ENCODE measurements around the gene PAK5.

The PAK5 gene

DNA sequence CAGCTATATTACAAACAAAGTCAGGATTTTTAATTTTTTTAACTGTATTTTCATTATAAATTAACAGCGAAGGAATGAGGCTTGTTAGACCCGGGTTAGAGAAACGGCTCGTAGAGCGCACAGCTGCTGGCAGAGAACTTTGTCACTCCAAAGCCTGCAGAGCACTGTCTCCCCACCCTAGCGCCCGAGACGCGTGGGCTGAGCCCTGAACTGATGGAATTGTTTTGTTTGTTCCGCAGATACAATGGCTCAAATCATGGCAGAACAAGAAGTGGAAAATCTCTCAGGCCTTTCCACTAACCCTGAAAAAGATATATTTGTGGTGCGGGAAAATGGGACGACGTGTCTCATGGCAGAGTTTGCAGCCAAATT is 323.7 kb downstream of the PAK5 start:
- DNase-seq (ENCODE audit: extremely low read depth, low read depth): no peak
- TF ChIP-seq, protein P1, sequence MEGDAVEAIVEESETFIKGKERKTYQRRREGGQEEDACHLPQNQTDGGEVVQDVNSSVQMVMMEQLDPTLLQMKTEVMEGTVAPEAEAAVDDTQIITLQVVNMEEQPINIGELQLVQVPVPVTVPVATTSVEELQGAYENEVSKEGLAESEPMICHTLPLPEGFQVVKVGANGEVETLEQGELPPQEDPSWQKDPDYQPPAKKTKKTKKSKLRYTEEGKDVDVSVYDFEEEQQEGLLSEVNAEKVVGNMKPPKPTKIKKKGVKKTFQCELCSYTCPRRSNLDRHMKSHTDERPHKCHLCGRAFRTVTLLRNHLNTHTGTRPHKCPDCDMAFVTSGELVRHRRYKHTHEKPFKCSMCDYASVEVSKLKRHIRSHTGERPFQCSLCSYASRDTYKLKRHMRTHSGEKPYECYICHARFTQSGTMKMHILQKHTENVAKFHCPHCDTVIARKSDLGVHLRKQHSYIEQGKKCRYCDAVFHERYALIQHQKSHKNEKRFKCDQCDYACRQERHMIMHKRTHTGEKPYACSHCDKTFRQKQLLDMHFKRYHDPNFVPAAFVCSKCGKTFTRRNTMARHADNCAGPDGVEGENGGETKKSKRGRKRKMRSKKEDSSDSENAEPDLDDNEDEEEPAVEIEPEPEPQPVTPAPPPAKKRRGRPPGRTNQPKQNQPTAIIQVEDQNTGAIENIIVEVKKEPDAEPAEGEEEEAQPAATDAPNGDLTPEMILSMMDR (IDR thresholded peaks at IDR 0.05; ENCODE audit: low read depth, low read length): no peak

DNA sequence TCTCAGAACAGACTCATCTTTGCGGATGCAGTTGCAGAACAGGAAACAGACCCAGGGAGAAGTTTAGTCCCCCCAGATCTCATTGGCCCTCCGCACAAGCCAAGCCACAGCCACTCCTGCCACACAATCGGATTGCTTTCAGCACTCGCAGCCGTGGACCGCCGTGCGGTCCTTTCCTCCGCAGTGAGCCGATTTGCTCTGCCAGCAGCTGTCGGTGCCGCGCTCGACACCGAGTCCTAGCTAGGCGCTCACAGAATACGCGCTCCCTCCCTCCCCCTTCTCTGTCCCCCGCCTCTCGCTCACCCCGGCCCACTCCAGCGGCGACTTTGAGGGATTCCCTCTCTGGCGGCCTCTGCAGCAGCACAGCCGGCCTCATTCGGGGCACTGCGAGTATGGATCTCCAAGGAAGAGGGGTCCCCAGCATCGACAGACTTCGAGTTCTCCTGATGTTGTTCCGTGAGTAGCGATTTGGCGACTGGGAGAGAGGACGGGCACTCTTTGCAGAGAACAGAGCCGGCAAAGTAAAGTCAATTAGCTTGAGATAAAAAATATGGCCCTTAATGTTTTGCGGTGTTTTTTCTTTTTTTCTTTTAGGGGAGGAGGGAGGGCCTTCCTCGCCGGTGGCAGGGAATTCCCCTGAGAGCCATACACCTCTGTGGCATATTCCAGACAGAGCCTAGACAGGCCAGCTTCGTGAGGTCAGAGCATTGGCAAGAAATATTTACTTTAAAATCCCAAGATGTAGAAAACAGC is 324.2 kb downstream of the PAK5 start, which contains the start of gene LAMP5:
Gene LAMP5 (plus strand): TSS at position 130 of the 753 bp plus-strand sequence. CDS start 263 bp downstream, at position 393.
- TF ChIP-seq, protein P1 (IDR thresholded peaks at IDR 0.05; ENCODE audit: low read depth, low read length): no peak

DNA sequence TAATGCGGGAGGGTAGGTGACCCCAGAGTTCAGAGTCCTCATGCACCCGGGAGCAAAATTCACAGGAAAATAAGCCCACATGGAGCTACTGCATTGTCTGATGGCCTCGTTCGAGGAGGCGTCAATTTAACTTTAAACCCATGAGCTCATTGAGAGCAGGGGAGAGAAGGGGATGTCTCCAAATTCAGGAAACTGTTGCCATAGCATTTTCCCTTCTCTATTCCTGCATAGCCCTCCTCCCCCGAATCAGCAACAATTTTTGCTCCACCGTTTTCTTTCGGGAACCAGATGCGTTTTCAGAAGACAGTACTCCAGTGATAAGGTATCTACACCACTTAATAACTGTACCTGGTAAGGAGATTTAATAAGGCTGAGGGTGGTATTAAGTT is 324.8 kb downstream of the PAK5 start:
- no peak for DNase-seq (ENCODE audit: extremely low read depth, low read depth)
- TF ChIP-seq, protein P1 (IDR thresholded peaks at IDR 0.05; ENCODE audit: low read depth, low read length): no peak

More for the DNA sequence above, 324.2 kb downstream of the PAK5 start, which contains the start of gene LAMP5:
- DNase-seq (ENCODE audit: extremely low read depth, low read depth): no peak

DNA sequence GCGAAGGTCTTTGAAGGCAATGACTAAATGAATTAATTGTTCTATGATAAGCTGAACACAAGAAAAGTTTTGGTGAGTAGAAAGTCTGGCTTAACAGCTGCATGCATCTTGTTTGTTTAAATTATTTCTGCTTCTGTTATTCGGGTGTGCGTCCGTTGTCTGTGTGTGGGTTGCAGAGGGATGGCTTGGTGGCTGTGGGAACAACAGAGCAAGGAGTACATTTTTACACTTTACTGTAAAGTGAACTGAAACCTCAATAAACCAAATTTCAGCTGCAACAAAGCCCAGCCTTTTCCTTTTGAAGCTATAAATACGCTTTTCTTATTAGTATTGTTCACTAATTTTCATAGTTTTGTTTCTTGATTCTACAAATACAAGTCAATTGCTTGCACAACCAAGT is 328.0 kb downstream of the PAK5 start:
- TF ChIP-seq, protein P1 (IDR thresholded peaks at IDR 0.05; ENCODE audit: low read depth, low read length): no peak
- DNase-seq (ENCODE audit: extremely low read depth, low read depth): no peak

DNA sequence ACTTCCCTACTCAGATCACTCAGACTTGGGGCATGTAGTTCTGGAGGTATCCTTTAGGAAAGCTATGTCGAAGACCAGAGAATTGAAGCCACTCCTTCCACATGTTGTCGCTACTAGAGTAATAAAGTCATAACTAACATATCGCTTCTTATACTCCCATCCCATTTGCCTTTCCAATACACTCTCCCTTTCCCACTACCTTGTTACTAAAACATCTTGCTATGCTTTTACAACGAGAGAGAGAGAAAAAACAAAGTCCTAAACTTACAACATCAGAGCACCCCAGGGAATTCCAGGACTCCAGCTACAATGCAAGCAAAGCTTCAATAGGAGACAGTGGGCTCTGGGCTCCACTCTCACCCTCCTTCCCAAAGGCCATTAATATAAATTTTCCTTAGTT is 329.6 kb downstream of the PAK5 start:
- TF ChIP-seq, protein P1 (IDR thresholded peaks at IDR 0.05; ENCODE audit: low read depth, low read length): no peak
- DNase-seq (ENCODE audit: extremely low read depth, low read depth): no peak

DNA sequence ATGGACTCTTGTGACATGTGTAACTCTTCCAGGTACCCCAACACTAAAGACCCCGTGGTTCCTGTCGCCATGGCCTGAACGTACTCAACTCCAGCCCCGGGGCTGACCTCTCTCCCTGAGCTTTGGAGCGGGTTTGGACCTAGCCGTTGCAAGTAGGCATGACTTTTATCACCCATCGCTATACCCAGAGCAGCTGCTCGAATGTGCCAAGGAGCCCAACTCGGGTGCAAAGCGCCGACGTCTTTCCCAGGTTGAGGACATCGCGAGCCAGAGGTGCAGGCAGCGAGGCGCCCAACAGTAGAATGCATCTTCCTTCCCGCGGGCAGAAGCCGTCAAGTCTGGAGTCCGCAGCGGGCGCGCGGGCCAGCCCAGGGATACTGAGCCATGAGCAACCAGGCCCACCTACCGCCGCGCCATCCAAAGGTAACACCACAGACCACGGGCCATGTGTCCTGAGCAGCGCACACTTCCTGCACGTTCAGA is 330.1 kb downstream of the PAK5 start:
- TF ChIP-seq, protein P1 (IDR thresholded peaks at IDR 0.05; ENCODE audit: low read depth, low read length): no peak
- no peak for DNase-seq (ENCODE audit: extremely low read depth, low read depth)

DNA sequence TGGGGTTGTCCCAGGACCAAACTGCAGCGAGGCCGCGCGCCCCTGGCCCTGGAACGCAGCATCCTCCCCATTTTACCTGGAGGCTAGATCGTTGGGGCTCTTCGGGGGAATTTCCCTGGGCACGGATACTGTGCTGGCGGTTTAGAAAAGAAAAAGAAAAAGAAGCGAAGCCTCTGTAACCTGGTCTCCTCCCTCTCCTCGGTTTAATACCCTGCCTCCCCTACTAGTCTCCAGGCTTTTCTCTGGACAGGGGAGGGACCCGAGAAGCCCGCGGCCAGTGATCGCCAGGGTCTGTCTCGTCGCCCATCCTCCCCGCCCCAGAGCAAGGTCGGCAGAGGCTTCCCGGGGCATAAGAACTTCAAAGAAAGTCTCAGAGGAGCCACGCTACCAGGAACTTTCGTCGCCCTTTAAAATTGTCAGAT is 330.6 kb downstream of the PAK5 start:
- no peak for DNase-seq (ENCODE audit: extremely low read depth, low read depth)
- TF ChIP-seq, protein P1 (IDR thresholded peaks at IDR 0.05; ENCODE audit: low read depth, low read length): no peak

Measured in AG09319 (cell line).